Transverse colon (tissue), 4 donors: ENCODE data around the gene PTGR3. TPM values are rescaled to one million over a fixed set of nuclear protein-coding genes. Genes with fewer than 3 reads are reported as not detected.

Experiments used
- DNase-seq: peaks from one replicate; pipeline ENCODE4 v3.0.0-alpha.2; 2019
- H3K27ac ChIP-seq, 4 donors: fragments of 200-600 bp; sonication (generic); 2 replicates each; pipeline ENCODE4 v1.5.1; 2016 to 2018; ENCODE audit warnings: inconsistent platforms in 4 of 4
- H3K27me3 ChIP-seq: fragments of 200-600 bp; sonication (generic); 2 replicates; pipeline ENCODE4 v1.5.1; 2017; ENCODE audit warnings: inconsistent platforms
- H3K36me3 ChIP-seq, 4 donors: fragments of 200-600 bp; sonication (generic); 2 replicates each; pipeline ENCODE4 v1.5.1; 2017 to 2019; ENCODE audit warnings: inconsistent platforms in 4 of 4
- H3K4me1 ChIP-seq, 4 donors: fragments of 200-600 bp; sonication (generic); 2 replicates each; pipeline ENCODE4 v1.5.1; 2017 to 2020; ENCODE audit warnings: inconsistent platforms in 4 of 4
- H3K4me3 ChIP-seq, 4 donors: fragments of 200-600 bp; sonication (generic); 1 replicate in 1 of 4; 2 replicates in 3 of 4; pipeline versions ENCODE4 v1.5.1 to v1.6.1; 2017 to 2019; ENCODE audit warnings: inconsistent platforms in 4 of 4
- H3K9me3 ChIP-seq, 2 donors: fragments of 200-600 bp; sonication (generic); 2 replicates each; pipeline ENCODE4 v1.5.1; 2017 to 2019; ENCODE audit warnings: inconsistent platforms in 2 of 2
- EP300 ChIP-seq: sonication (generic); formaldehyde crosslinking; IDR thresholded peaks from one replicate; pipeline ENCODE4 v1.6.1; 2017; ENCODE audit warnings: antibody characterized with exemption, low read depth
- POLR2A ChIP-seq: fragments of 450-650 bp; IDR thresholded peaks from one replicate; pipeline ENCODE4 v1.6.1; 2016; ENCODE audit warnings: antibody characterized with exemption, mild to moderate bottlenecking, moderate library complexity
- POLR2AphosphoS5 ChIP-seq, 3 donors: sonication (generic); formaldehyde crosslinking; IDR thresholded peaks; one replicate each; pipeline ENCODE4 v1.6.1; 2016; ENCODE audit warnings: antibody characterized with exemption in 3 of 3
- WGBS, 2 donors: methylation state at CpG; one replicate each; pipeline ENCODE4 v1.1.5; 2018; ENCODE audit warnings: low coverage in 1 of 2; 5-methylcytosine and 5-hydroxymethylcytosine counted together
- in situ Hi-C, 4 donors: fragments of 200-750 bp; cut with MboI; loops; one replicate each; pipeline versions ENCODE4 v1.15.0 to v1.15.1; 2017; ENCODE audit warnings: low sequenced_read_pairs in 3 of 4, low pct_ligation_motif_present in 1 of 4, low pct_unique_long_range_greater_than_20kb in 1 of 4
- intact Hi-C: fragments of 100-400 bp; cut with DNase I; formaldehyde crosslinking; loops from one replicate; pipeline ENCODE4 v1.15.1; 2023; ENCODE audit warnings: low total_unique reads
- total RNA-seq, 4 donors: library from RNA; depleted of rRNA; stranded (reverse); fragments of >200 nt; gene quantifications; one replicate each; pipeline ENCODE4 v1.1.0, GENCODE V29; 2016
- TF ChIP-seq, protein P1 (sequence below), 5 experiments: fragments of 200-600 bp in 3 of 5; fragments of 450-650 bp in 2 of 5; sonication (generic) in 3 of 5; IDR thresholded peaks; 1 replicate in 2 of 5; 2 replicates in 3 of 5; pipeline ENCODE4 v1.5.1; 2016 to 2017; ENCODE audit warnings: antibody characterized with exemption in 5 of 5, inconsistent platforms in 3 of 5, mild to moderate bottlenecking in 2 of 5, moderate library complexity in 1 of 5

Gene PTGR3
- total RNA-seq, 4 donors from 2014 or later: 10.1 to 45.9 (median 23.4) TPM

DNA sequence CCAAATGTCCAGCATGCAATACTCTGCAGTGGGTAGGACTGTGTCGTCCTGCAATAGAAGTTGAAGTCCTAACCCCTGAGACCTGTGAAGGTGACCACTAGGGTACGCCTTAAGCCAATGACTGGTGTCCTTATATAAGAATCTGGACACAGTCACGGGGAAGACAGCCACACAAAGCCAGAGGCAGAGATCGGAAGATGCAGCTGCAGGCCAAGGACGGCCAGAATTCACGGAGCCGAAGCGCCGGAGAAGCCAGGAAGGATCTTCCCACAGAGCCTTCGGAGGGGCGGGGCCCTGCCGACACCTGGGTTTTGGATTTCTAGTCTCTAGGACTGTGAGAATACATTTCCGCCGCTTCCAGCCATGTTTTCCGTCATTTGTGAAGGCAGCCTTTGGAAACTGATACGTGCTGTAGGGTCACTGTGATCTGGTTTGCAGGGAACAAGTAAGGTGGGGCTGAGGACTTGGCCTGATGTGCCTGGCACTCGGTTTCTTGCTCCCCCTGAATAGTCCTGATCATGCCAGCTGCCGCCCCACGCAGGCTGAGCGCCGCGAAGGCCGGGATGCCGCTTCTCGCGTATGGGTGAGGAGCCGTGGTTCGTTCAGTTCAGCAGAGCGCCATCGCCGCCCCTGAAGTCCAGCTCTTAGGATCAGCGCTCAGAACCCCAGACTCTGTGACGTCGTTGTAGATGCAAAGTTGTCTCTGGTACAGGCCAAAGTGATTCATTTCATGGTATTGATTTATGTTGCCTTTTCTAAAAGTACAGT is 38.7 kb downstream of the PTGR3 start:
- in situ Hi-C loops (no loop called here), intact Hi-C loops (no loop called here)
- no peaks in the 10 kb centered on the region for H3K36me3 ChIP-seq
- no peaks in the 10 kb centered on the region for H3K27me3 ChIP-seq
- H3K4me3 ChIP-seq: no peak overlapping the region
- no peaks in the 10 kb centered on the region for H3K4me1 ChIP-seq
- WGBS, 2 donors: 93 to 100% methylated on average over 1 to 34 of the region's 34 CpGs
- no peak overlapping the region for H3K27ac ChIP-seq
- no peak for TF ChIP-seq EP300
- TF ChIP-seq POLR2A: no peak
- TF ChIP-seq, protein P1, sequence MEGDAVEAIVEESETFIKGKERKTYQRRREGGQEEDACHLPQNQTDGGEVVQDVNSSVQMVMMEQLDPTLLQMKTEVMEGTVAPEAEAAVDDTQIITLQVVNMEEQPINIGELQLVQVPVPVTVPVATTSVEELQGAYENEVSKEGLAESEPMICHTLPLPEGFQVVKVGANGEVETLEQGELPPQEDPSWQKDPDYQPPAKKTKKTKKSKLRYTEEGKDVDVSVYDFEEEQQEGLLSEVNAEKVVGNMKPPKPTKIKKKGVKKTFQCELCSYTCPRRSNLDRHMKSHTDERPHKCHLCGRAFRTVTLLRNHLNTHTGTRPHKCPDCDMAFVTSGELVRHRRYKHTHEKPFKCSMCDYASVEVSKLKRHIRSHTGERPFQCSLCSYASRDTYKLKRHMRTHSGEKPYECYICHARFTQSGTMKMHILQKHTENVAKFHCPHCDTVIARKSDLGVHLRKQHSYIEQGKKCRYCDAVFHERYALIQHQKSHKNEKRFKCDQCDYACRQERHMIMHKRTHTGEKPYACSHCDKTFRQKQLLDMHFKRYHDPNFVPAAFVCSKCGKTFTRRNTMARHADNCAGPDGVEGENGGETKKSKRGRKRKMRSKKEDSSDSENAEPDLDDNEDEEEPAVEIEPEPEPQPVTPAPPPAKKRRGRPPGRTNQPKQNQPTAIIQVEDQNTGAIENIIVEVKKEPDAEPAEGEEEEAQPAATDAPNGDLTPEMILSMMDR (IDR thresholded peaks at IDR 0.05): no peak
- no peak for TF ChIP-seq POLR2AphosphoS5 (IDR thresholded peaks at IDR 0.05)
- no peak for DNase-seq
- no peaks in the 10 kb centered on the region for H3K9me3 ChIP-seq

DNA sequence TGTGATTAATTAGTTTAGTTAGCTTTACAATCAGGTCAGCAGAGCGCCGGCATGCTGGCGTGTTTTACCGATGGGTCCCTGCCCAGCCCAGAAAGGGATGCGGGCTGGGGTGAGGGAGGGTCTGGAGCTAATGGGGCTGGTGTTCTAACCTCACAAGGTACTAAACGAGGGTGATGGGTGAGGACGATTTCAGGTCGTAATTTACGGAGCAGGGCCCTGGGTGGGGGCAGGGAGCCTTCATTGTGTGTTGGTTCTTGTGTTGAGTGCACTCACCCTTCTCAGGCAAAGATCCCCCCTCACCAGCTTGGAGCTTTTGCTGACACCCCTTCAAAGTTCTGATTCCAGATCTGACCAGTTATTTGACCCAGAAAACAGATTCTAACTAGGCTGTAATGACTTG is 39.5 kb downstream of the PTGR3 start:
- in situ Hi-C loops: no loop called here
- no peak overlapping the region for H3K27ac ChIP-seq
- no peak for DNase-seq
- intact Hi-C loops: no loop called here
- no peaks in the 10 kb centered on the region for H3K36me3 ChIP-seq
- no peaks in the 10 kb centered on the region for H3K4me1 ChIP-seq
- no peaks in the 10 kb centered on the region for H3K9me3 ChIP-seq
- no peak overlapping the region for H3K4me3 ChIP-seq
- 84 to 93% methylated on average over 9 of the region's 9 CpGs for WGBS, 2 donors
- TF ChIP-seq, protein P1 (IDR thresholded peaks at IDR 0.05): no peak
- H3K27me3 ChIP-seq: no peaks in the 10 kb centered on the region

DNA sequence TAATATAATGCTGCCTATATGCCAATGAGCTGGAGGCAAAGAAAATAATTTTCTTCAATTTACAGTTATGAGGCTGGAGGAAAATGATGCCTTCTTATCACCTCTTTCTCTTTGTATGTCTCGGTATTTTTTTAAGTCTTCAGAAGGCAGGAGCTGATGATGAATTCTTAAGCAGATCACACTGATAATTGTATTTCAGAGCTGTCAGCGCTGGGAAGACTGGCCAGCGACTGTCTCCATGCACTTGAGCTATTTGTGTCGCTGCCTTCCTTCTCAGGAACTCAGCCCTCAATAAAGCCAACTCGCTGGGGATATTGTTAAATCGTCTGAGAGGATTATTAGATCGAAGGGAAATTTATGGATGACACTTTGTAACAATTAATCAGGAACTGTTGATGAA is 40.3 kb downstream of the PTGR3 start:
- DNase-seq: no peak
- Histone ChIP-seq H3K9me3 (no peaks in the 10 kb centered on the region), H3K27me3 (no peaks in the 10 kb centered on the region), H3K36me3 (no peaks in the 10 kb centered on the region), H3K4me1 (no peaks in the 10 kb centered on the region), H3K27ac (peak overlapping the region in 3 of 4 donors; percentile 32 to 72 (median 61)), H3K4me3 (no peak overlapping the region)
- 69 to 72% methylated on average over 7 of the region's 7 CpGs for whole genome bisulfite sequencing, 2 donors
- TF ChIP-seq, protein P1 (IDR thresholded peaks at IDR 0.05): no peak
- TF ChIP-seq POLR2AphosphoS5 (IDR thresholded peaks at IDR 0.05): no peak
- in situ Hi-C loops: no loop called here
- intact Hi-C loops: no loop called here

DNA sequence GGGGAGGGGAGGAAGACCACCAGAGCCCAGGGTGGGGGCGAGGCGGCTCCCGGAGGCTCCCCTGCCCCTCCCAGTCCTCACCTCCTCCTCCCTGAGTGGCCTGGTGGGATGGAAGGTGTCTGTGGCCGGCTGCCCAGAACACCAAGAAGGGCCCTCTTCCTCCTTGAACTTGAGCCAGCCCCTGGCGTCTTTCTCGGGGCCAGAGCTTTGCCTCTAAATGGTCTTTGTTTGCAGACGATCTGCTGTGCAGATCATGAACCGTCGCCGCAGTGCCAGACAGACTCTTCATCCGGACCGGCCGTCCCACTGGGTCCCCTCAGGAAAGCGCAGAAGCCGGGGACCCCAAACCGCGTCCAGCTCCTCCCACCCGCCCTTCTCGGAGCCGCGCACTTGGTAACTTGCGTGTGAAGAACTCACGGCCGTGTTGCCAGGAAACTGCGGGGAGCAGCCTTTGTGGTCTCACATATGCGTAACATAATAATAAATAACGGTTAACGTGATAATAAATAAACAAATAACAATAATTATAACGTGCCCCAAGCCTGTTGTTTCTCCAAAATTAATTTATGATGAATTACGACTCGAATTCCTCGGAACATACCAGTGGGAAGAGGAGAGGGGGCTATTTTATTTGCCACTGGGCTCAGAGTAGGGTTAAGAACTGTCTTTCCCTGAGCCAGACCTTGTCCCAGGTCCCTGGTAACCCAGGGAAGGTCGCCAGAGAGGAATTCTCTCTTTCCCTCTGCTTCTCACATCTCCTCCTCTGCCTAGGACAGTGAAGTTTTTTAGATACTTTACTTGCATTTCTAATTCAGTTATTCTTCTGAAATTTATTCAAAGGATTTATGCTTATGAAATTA is 41.0 kb downstream of the PTGR3 start:
- H3K4me1 ChIP-seq: no peaks in the 10 kb centered on the region
- TF ChIP-seq EP300: no peak
- TF ChIP-seq, protein P1 (IDR thresholded peaks at IDR 0.05): no peak
- no peak for TF ChIP-seq POLR2AphosphoS5 (IDR thresholded peaks at IDR 0.05)
- no peak for TF ChIP-seq POLR2A
- no peaks in the 10 kb centered on the region for H3K27me3 ChIP-seq
- intact Hi-C loops (no loop called here), in situ Hi-C loops (no loop called here)
- H3K36me3 ChIP-seq: no peaks in the 10 kb centered on the region
- no peaks in the 10 kb centered on the region for H3K9me3 ChIP-seq
- H3K4me3 ChIP-seq: peak overlapping the region in 1 of 4 donors; percentile 31
- peak; percentile 31 for DNase-seq
- H3K27ac ChIP-seq: peak overlapping the region; percentile 32 to 72 (median 60)
- 65 to 70% methylated on average over 14 to 33 of the region's 33 CpGs for WGBS, 2 donors
